IMR-90 (cell line): ENCODE measurements around the gene PGS1. TPM values are rescaled to one million over a fixed set of nuclear protein-coding genes. Genes with fewer than 3 reads are reported as not detected.

ENCODE experiments used
- ATAC-seq: fragments of 200-7000 bp; cut with Tn5 transposase; 2 replicates; pipeline ENCODE4 v1.9.1; 2020; ENCODE audit warnings: low read depth, mild to moderate bottlenecking, moderate library complexity
- BruUV-seq: library from RNA; stranded (reverse); fragments of 400-500 nt; replicated peaks from 2 replicates; lab custom pipeline; 2021; lab: Mats Ljungman, UMichigan
- CTCF ChIA-PET: fragments of 300-600 bp; formaldehyde crosslinking; extraction: SDS; loops from one replicate; lab custom pipeline; 2021; ENCODE audit warnings: antibody characterized with exemption; lab: Yijun Ruan, JAX
- POLR2A ChIA-PET: fragments of 300-600 bp; sonication (Branson Sonifier 250); formaldehyde crosslinking; loops from one replicate; lab custom pipeline; 2022; ENCODE audit warnings: antibody characterized with exemption; ENCODE audit not compliant: unreplicated experiment; lab: Charles Lee
- DNase-seq: peaks from one replicate; pipeline ENCODE4 v3.0.0; 2013
- H2AFZ ChIP-seq: replicated peaks from 2 replicates; pipeline ENCODE3; 2013; ENCODE audit warnings: low read length, mild to moderate bottlenecking; ENCODE audit not compliant: poor library complexity
- H2AK5ac ChIP-seq: 2 replicates; pipeline ENCODE4 v1.6.1; 2013; ENCODE audit warnings: low read depth, low read length, inconsistent platforms
- H2AK9ac ChIP-seq: replicated peaks from 2 replicates; pipeline ENCODE3; 2013; ENCODE audit warnings: mild to moderate bottlenecking, low read depth, low read length, moderate library complexity; ENCODE audit not compliant: poor library complexity
- H2BK120ac ChIP-seq: 2 replicates; pipeline ENCODE4 v1.6.1; 2013; ENCODE audit warnings: low read depth, low read length, inconsistent platforms
- H2BK15ac ChIP-seq: 3 replicates; pipeline ENCODE4 v1.6.1; 2013; ENCODE audit warnings: low read depth, low read length, inconsistent platforms
- H2BK20ac ChIP-seq: 2 replicates; pipeline ENCODE4 v1.6.1; 2013; ENCODE audit warnings: low read depth, mild to moderate bottlenecking, inconsistent platforms, low read length, moderate library complexity
- H2BK5ac ChIP-seq: 2 replicates; pipeline ENCODE4 v1.6.1; 2013; ENCODE audit warnings: mild to moderate bottlenecking, low read depth, low read length, inconsistent platforms; ENCODE audit not compliant: poor library complexity, severe bottlenecking
- H3K14ac ChIP-seq: replicated peaks from 2 replicates; pipeline ENCODE4 v1.6.1; 2013; ENCODE audit warnings: low read depth, low read length, inconsistent platforms
- H3K18ac ChIP-seq: 2 replicates; pipeline ENCODE4 v1.6.1; 2013; ENCODE audit warnings: low read depth, low read length, control low read depth
- H3K23ac ChIP-seq: 2 replicates; pipeline ENCODE4 v1.6.1; 2013; ENCODE audit warnings: low read depth, low read length, inconsistent platforms
- H3K27ac ChIP-seq: 2 replicates; pipeline ENCODE4 v1.5.1; 2013; ENCODE audit warnings: mild to moderate bottlenecking, control low read depth, low read length; ENCODE audit not compliant: insufficient read depth
- H3K27me3 ChIP-seq: 2 replicates; pipeline ENCODE4 v1.6.1; 2013; ENCODE audit warnings: low read length; ENCODE audit not compliant: control insufficient read depth, insufficient read depth
- H3K36me3 ChIP-seq: 2 replicates; pipeline ENCODE4 v1.6.1; 2013; ENCODE audit warnings: low read length, mixed read lengths; ENCODE audit not compliant: control insufficient read depth, insufficient read depth
- H3K4ac ChIP-seq: 2 replicates; pipeline ENCODE4 v1.6.1; 2013; ENCODE audit warnings: low read depth, low read length, inconsistent platforms
- H3K4me1 ChIP-seq: 2 replicates; pipeline ENCODE4 v1.6.1; 2013; ENCODE audit warnings: low read length, mixed read lengths; ENCODE audit not compliant: control insufficient read depth, insufficient read depth
- H3K4me2 ChIP-seq: 2 replicates; pipeline ENCODE4 v1.6.1; 2013; ENCODE audit warnings: low read depth, mild to moderate bottlenecking, control low read depth, low read length, moderate library complexity
- H3K4me3 ChIP-seq: 2 replicates; pipeline ENCODE4 v1.5.1; 2013; ENCODE audit warnings: low read depth, mild to moderate bottlenecking, control low read depth, low read length, moderate library complexity; ENCODE audit not compliant: insufficient read depth
- H3K56ac ChIP-seq: 2 replicates; pipeline ENCODE4 v1.6.1; 2013; ENCODE audit warnings: low read length, inconsistent platforms; ENCODE audit not compliant: insufficient read depth; ENCODE audit errors: extremely low read depth
- H3K79me1 ChIP-seq, 2 experiments: 2 replicates each; pipeline ENCODE4 v1.6.1; 2013; ENCODE audit warnings: low read length in 2 of 2, inconsistent platforms in 1 of 2, low read depth in 1 of 2
- H3K9ac ChIP-seq: 2 replicates; pipeline ENCODE4 v1.6.1; 2013; ENCODE audit warnings: low read depth, low read length, control low read depth
- H3K9me1 ChIP-seq: 2 replicates; pipeline ENCODE4 v1.6.1; 2013; ENCODE audit warnings: low read length, inconsistent platforms; ENCODE audit not compliant: insufficient read depth
- H3K9me3 ChIP-seq: 2 replicates; pipeline ENCODE4 v1.6.1; 2013; ENCODE audit warnings: low read length; ENCODE audit not compliant: control insufficient read depth, insufficient read depth
- H4K20me1 ChIP-seq: 2 replicates; pipeline ENCODE4 v1.6.1; 2013; ENCODE audit warnings: low read length, inconsistent platforms; ENCODE audit not compliant: insufficient read depth
- H4K5ac ChIP-seq: 2 replicates; pipeline ENCODE4 v1.6.1; 2013; ENCODE audit warnings: mild to moderate bottlenecking, low read depth, low read length, control low read depth
- H4K8ac ChIP-seq, 2 experiments: 2 replicates each; pipeline ENCODE4 v1.6.1; 2013; ENCODE audit warnings: low read depth in 2 of 2, low read length in 2 of 2, control low read depth in 1 of 2, inconsistent platforms in 1 of 2
- H4K91ac ChIP-seq: 2 replicates; pipeline ENCODE4 v1.6.1; 2013; ENCODE audit warnings: low read depth, low read length, inconsistent platforms; ENCODE audit not compliant: insufficient read depth
- BHLHE40 ChIP-seq: fragments of 150-350 bp; IDR thresholded peaks from 2 replicates; pipeline ENCODE4 v1.6.1; 2016; ENCODE audit warnings: mild to moderate bottlenecking, low read depth, low read length
- CEBPB ChIP-seq: IDR thresholded peaks from 2 replicates; pipeline ENCODE4 v1.6.1; 2012; ENCODE audit warnings: low read depth, low read length, improper control_type of control experiment
- CHD1 ChIP-seq: IDR thresholded peaks from 2 replicates; pipeline ENCODE4 v1.6.1; 2012; ENCODE audit warnings: low read depth, low read length, improper control_type of control experiment
- ELK1 ChIP-seq: fragments of 150-350 bp; IDR thresholded peaks from 2 replicates; pipeline ENCODE4 v1.6.1; 2016; ENCODE audit warnings: low read depth, mild to moderate bottlenecking, low read length, moderate library complexity, borderline replicate concordance
- FOS ChIP-seq: fragments of 150-350 bp; IDR thresholded peaks from 2 replicates; pipeline ENCODE4 v1.6.1; 2016; ENCODE audit warnings: low read depth, low read length
- MAFK ChIP-seq: IDR thresholded peaks from 2 replicates; pipeline ENCODE4 v1.6.1; 2012; ENCODE audit warnings: low read depth, low read length, improper control_type of control experiment
- MAZ ChIP-seq: IDR thresholded peaks from 2 replicates; pipeline ENCODE4 v1.6.1; 2012; ENCODE audit warnings: low read depth, mild to moderate bottlenecking, low read length, improper control_type of control experiment, moderate library complexity, borderline replicate concordance
- NFE2L2 ChIP-seq: fragments of 150-350 bp; IDR thresholded peaks from 2 replicates; pipeline ENCODE4 v1.6.1; 2016; ENCODE audit warnings: low read depth, mild to moderate bottlenecking, low read length
- POLR2A ChIP-seq: IDR thresholded peaks from 2 replicates; pipeline ENCODE4 v1.6.1; 2012; ENCODE audit warnings: mild to moderate bottlenecking, low read depth, low read length
- RAD21 ChIP-seq: IDR thresholded peaks from 2 replicates; pipeline ENCODE4 v1.6.1; 2012; ENCODE audit warnings: low read length, improper control_type of control experiment
- RCOR1 ChIP-seq: IDR thresholded peaks from 2 replicates; pipeline ENCODE4 v1.6.1; 2012; ENCODE audit warnings: mild to moderate bottlenecking, low read length, improper control_type of control experiment; ENCODE audit not compliant: insufficient replicate concordance
- RFX5 ChIP-seq: IDR thresholded peaks from 2 replicates; pipeline ENCODE4 v1.8.0; 2012; ENCODE audit warnings: low read depth, mild to moderate bottlenecking, low read length, moderate library complexity
- SMC3 ChIP-seq: fragments of 150-350 bp; IDR thresholded peaks from 2 replicates; pipeline ENCODE4 v1.6.1; 2016; ENCODE audit warnings: low read depth, mild to moderate bottlenecking, antibody characterized with exemption, low read length, moderate library complexity
- WGBS, 2 experiments: methylation state at CpG; one replicate each; pipeline versions ENCODE4 v1.1.5 to v1.1.7; 2013; ENCODE audit warnings: missing lambda C conversion rate in 2 of 2; ENCODE audit not compliant: insufficient read length in 1 of 2; ENCODE audit errors: extremely low coverage in 2 of 2; 5-methylcytosine and 5-hydroxymethylcytosine counted together
- dilution Hi-C: fragments of 300-500 bp; cut with HindIII; formaldehyde crosslinking; loops from one replicate; pipeline ENCODE4 v1.14.3; 2018; ENCODE audit warnings: low sequenced_read_pairs; ENCODE audit not compliant: unreplicated experiment
- in situ Hi-C: fragments of 300-500 bp; cut with MboI; formaldehyde crosslinking; loops from 3 replicates; pipeline ENCODE4 v1.14.3; 2019; ENCODE audit warnings: low sequenced_read_pairs, inconsistent platforms, mixed read lengths
- intact Hi-C: fragments of 100-400 bp; cut with micrococcal nuclease; formaldehyde crosslinking; loops from 2 replicates; pipeline ENCODE4 v1.10.0; 2022
- polyA plus RNA-seq, 3 experiments: library from polyadenylated mRNA; depleted of rRNA; stranded (reverse); fragments of >200 nt; gene quantifications; 2 replicates each; pipeline ENCODE4 v1.2.3, GENCODE V29; 2012; ENCODE audit warnings: low replicate concordance in 1 of 3
- total RNA-seq: library from RNA; depleted of rRNA; stranded (reverse); fragments of >200 nt; gene quantifications from 2 replicates; pipeline ENCODE4 v1.2.3, GENCODE V29; 2012
- TF ChIP-seq, protein P1 (sequence below): fragments of 150-350 bp; IDR thresholded peaks from 2 replicates; pipeline ENCODE4 v1.6.1; 2017; ENCODE audit warnings: mild to moderate bottlenecking, antibody characterized with exemption, low read length, low read depth
- TF ChIP-seq, protein P2 (sequence below): conservative IDR thresholded peaks from 2 replicates; pipeline ENCODE4 v1.5.1; 2012; ENCODE audit warnings: mild to moderate bottlenecking, low read depth, low read length, improper control_type of control experiment

Gene PGS1
- total and polyA plus RNA-seq, 2 of the 4 experiments (the other 2 are of a cell fraction): 18.5 to 43.2 TPM

GRCh38 chr17:78348055-78348770 is 30.2 kb upstream of the PGS1 start:
- Histone ChIP-seq H2AK9ac (peak overlapping the region; percentile 58), H3K27ac (no peak overlapping the region), H2BK15ac (no peak overlapping the region), H3K9me1 (peaks cover 28% of the 10 kb centered on the region), H3K4me1 (peaks cover 19% of the 10 kb centered on the region), H3K79me1 (peaks cover 0 to 22% of the 10 kb centered on the region in 2 experiments; a peak in 2 of 4 replicates), H3K18ac (no peak overlapping the region), H4K5ac (no peak overlapping the region), H2AFZ (no peak overlapping the region), H3K4me2 (no peak overlapping the region), H2BK120ac (no peak overlapping the region; the same call in 1 of the 2 replicates), H3K36me3 (no peaks in the 10 kb centered on the region), H2BK5ac (no peak overlapping the region), H3K27me3 (no peaks in the 10 kb centered on the region), H2AK5ac (peak overlapping the region; percentile 72; the same call in 1 of the 2 replicates), H3K23ac (no peak overlapping the region), H4K91ac (peak overlapping the region; percentile 8; the same call in 1 of the 2 replicates), H4K20me1 (peaks cover 4% of the 10 kb centered on the region), H4K8ac (no peak overlapping the region), H3K56ac (no peak overlapping the region), H2BK20ac (peak overlapping the region; percentile 14), H3K4me3 (no peak overlapping the region), H3K4ac (peak overlapping the region; percentile 27; the same call in 1 of the 2 replicates), H3K14ac (no peak overlapping the region), H3K9me3 (no peaks in the 10 kb centered on the region), H3K9ac (no peak overlapping the region)
- ChIA-PET CTCF (no interaction called here), POLR2A (no interaction called here)
- TF ChIP-seq, protein P1, sequence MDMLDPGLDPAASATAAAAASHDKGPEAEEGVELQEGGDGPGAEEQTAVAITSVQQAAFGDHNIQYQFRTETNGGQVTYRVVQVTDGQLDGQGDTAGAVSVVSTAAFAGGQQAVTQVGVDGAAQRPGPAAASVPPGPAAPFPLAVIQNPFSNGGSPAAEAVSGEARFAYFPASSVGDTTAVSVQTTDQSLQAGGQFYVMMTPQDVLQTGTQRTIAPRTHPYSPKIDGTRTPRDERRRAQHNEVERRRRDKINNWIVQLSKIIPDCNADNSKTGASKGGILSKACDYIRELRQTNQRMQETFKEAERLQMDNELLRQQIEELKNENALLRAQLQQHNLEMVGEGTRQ: no peak
- TF ChIP-seq RFX5: no peak
- no peak for TF ChIP-seq POLR2A
- no peak for TF ChIP-seq CEBPB
- no peak for TF ChIP-seq FOS
- no peak for TF ChIP-seq RAD21
- TF ChIP-seq MAZ: no peak
- TF ChIP-seq, protein P2, sequence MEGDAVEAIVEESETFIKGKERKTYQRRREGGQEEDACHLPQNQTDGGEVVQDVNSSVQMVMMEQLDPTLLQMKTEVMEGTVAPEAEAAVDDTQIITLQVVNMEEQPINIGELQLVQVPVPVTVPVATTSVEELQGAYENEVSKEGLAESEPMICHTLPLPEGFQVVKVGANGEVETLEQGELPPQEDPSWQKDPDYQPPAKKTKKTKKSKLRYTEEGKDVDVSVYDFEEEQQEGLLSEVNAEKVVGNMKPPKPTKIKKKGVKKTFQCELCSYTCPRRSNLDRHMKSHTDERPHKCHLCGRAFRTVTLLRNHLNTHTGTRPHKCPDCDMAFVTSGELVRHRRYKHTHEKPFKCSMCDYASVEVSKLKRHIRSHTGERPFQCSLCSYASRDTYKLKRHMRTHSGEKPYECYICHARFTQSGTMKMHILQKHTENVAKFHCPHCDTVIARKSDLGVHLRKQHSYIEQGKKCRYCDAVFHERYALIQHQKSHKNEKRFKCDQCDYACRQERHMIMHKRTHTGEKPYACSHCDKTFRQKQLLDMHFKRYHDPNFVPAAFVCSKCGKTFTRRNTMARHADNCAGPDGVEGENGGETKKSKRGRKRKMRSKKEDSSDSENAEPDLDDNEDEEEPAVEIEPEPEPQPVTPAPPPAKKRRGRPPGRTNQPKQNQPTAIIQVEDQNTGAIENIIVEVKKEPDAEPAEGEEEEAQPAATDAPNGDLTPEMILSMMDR: no peak
- no peak for TF ChIP-seq SMC3
- TF ChIP-seq MAFK: no peak
- no peak for TF ChIP-seq NFE2L2
- TF ChIP-seq BHLHE40: no peak
- no peak for TF ChIP-seq ELK1
- no peak for TF ChIP-seq RCOR1
- TF ChIP-seq CHD1: no peak
- intact Hi-C loops: no loop called here
- no TSS peak for BruUV-seq
- dilution Hi-C loops: no loop called here
- WGBS, 2 experiments: 100% methylated on average over 1 of the region's 9 CpGs; no CpG with 5 or more reads in 1 of the 2 experiments
- DNase-seq (no peak), ATAC-seq (no peak)
- in situ Hi-C loops: no loop called here
